Effector memory CD4-positive, alpha-beta T cell (primary cell): Measurements from ENCODE around the gene TULP4.

Experiments
- DNase-seq, 3 donors: peaks; one replicate each; pipeline ENCODE4 v3.0.0-alpha.2; 2020
- H3K27ac ChIP-seq: 2 replicates; pipeline ENCODE4 v1.7.0; 2013; ENCODE audit warnings: mild to moderate bottlenecking, low read length, moderate library complexity; ENCODE audit not compliant: insufficient read depth, poor library complexity, severe bottlenecking
- H3K27me3 ChIP-seq: replicated peaks from 2 replicates; pipeline ENCODE4 v1.7.0; 2013; ENCODE audit warnings: mild to moderate bottlenecking, low read length; ENCODE audit not compliant: insufficient read depth, control insufficient read depth, poor library complexity, severe bottlenecking
- H3K36me3 ChIP-seq: 2 replicates; pipeline ENCODE4 v1.7.0; 2013; ENCODE audit warnings: mild to moderate bottlenecking, low read length, moderate library complexity; ENCODE audit not compliant: control insufficient read depth, insufficient read depth
- H3K4me1 ChIP-seq: 2 replicates; pipeline ENCODE4 v1.7.0; 2013; ENCODE audit warnings: low read length, mild to moderate bottlenecking; ENCODE audit not compliant: control insufficient read depth, insufficient read depth, poor library complexity, severe bottlenecking
- H3K4me3 ChIP-seq: 2 replicates; pipeline ENCODE4 v1.7.0; 2013; ENCODE audit warnings: low read length, low read depth, mild to moderate bottlenecking; ENCODE audit not compliant: insufficient read depth, poor library complexity, severe bottlenecking
- H3K9me3 ChIP-seq: 2 replicates; pipeline ENCODE4 v1.7.0; 2013; ENCODE audit warnings: mild to moderate bottlenecking, low read length, moderate library complexity; ENCODE audit not compliant: control insufficient read depth

The TULP4 gene

DNA sequence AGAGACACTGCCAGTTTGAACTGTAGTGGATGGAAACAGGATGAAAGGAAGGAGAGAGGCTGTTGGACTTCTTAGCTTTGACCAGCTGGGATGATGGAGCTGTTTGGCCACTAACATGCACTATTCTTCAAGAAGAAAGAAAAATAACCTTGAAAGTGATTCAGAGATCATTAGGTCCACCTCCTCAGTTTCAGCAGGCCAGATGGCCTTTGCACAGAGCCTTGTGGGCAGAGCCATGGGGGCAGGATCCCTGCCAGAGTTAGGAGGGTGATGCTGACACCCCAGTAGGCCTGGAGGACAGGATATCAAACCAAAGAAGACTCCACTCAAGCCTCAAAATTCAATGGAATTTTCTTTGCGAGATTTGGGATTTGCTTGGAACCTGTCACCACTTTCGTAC lies 173.2 kb downstream of the TULP4 start:
- H3K36me3 ChIP-seq, result peaks cover 14% of the 10 kb centered on the region
- H3K9me3 ChIP-seq, result no peaks in the 10 kb centered on the region
- DNase-seq, result no peak
- H3K27me3 ChIP-seq, result no peaks in the 10 kb centered on the region
- H3K4me3 ChIP-seq, result no peak overlapping the region
- H3K4me1 ChIP-seq, result no peaks in the 10 kb centered on the region
- H3K27ac ChIP-seq, result no peak overlapping the region

DNA sequence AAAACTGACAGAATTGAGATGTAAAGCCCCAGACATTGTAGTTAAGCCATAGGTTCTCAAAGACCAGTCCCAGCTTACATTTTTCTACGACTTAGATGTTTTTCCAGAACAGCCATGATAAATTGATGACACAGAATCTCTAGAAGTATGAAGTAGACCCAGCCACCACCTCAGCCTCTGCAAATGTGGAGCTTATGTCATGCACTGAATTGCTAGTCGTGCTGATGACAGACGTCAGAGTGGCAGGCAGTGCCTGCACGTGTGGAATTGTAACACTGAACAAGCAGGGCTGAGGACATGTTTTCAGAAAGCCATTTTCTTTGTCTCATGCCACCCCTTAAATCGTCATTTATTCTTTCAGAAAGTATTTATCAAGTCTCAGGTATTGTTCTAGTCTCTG lies 175.2 kb downstream of the TULP4 start:
- Histone ChIP-seq H3K27ac (no peak overlapping the region), H3K36me3 (no peaks in the 10 kb centered on the region)
- DNase-seq, result no peak

GRCh38 chr6:158488065-158488464 lies 175.8 kb downstream of the TULP4 start:
- H3K27ac ChIP-seq, result no peak overlapping the region
- H3K4me3 ChIP-seq, result no peak overlapping the region
- no peaks in the 10 kb centered on the region for H3K27me3 ChIP-seq
- DNase-seq, result no peak
- H3K4me1 ChIP-seq, result no peaks in the 10 kb centered on the region
- no peaks in the 10 kb centered on the region for H3K9me3 ChIP-seq
- no peaks in the 10 kb centered on the region for H3K36me3 ChIP-seq

More for the DNA sequence above, 175.2 kb downstream of the TULP4 start:
- H3K27me3 ChIP-seq, result no peaks in the 10 kb centered on the region
- H3K4me1 ChIP-seq, result no peaks in the 10 kb centered on the region
- no peaks in the 10 kb centered on the region for H3K9me3 ChIP-seq
- H3K4me3 ChIP-seq, result no peak overlapping the region

DNA sequence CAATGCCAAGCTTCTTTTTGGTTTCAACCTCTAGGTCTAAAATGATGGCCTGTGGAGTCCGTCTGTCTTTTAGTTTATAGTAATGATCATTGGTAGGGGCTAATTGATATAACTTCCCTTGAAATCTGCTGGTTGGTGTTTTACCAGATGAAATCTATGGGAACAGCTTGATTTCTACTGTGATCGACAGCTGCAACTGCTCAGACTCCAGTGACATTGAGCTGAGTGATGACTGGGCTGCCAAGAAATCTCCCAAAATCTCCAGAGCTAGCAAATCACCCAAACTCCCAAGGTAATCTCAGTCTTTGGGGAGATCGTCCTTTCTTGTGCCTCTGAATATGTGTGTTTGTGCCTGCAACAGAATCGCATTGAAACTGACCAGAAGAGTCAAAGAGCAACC lies 177.2 kb downstream of the TULP4 start:
- no peaks in the 10 kb centered on the region for H3K36me3 ChIP-seq
- no peak for DNase-seq
- no peaks in the 10 kb centered on the region for H3K4me1 ChIP-seq
- H3K9me3 ChIP-seq, result no peaks in the 10 kb centered on the region
- no peak overlapping the region for H3K4me3 ChIP-seq
- no peak overlapping the region for H3K27ac ChIP-seq
- no peaks in the 10 kb centered on the region for H3K27me3 ChIP-seq

- no peak for DNase-seq
- H3K4me1 ChIP-seq, result no peaks in the 10 kb centered on the region
- no peaks in the 10 kb centered on the region for H3K36me3 ChIP-seq
Measured at GRCh38 chr6:158492881-158493280, 180.6 kb downstream of the TULP4 start.

DNA sequence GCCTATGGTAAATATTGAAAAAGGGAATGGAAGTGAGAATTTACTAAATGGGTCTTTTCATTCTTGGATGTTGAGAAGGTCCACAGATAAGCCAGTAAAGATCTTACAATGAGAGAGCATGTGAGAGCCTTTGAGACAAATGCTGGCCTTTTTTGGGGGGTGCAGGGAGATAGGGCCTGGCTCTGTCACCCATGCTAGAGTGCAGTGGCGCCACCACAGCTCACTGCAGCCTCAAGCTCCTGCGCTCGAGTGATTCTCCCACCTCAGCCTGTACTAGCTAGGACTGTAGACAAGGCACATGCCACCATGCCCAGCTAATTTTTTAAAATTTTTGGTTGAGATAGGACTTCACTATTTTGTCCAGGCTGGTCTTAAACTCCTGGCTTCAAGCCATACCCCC lies 184.4 kb downstream of the TULP4 start:
- no peak for DNase-seq
- Histone ChIP-seq H3K36me3 (peaks cover 6% of the 10 kb centered on the region), H3K27ac (no peak overlapping the region), H3K4me1 (no peaks in the 10 kb centered on the region), H3K27me3 (no peaks in the 10 kb centered on the region), H3K4me3 (no peak overlapping the region), H3K9me3 (no peaks in the 10 kb centered on the region)

More at GRCh38 chr6:158492881-158493280, 180.6 kb downstream of the TULP4 start:
- Histone ChIP-seq H3K27me3 (no peaks in the 10 kb centered on the region), H3K27ac (no peak overlapping the region), H3K9me3 (no peaks in the 10 kb centered on the region), H3K4me3 (no peak overlapping the region)

- DNase-seq, result no peak
- Histone ChIP-seq H3K27me3 (no peaks in the 10 kb centered on the region), H3K9me3 (no peaks in the 10 kb centered on the region), H3K4me1 (no peaks in the 10 kb centered on the region), H3K4me3 (no peak overlapping the region), H3K27ac (no peak overlapping the region), H3K36me3 (peaks cover 6% of the 10 kb centered on the region)
Measured at GRCh38 chr6:158497620-158498019, 185.4 kb downstream of the TULP4 start.

DNA sequence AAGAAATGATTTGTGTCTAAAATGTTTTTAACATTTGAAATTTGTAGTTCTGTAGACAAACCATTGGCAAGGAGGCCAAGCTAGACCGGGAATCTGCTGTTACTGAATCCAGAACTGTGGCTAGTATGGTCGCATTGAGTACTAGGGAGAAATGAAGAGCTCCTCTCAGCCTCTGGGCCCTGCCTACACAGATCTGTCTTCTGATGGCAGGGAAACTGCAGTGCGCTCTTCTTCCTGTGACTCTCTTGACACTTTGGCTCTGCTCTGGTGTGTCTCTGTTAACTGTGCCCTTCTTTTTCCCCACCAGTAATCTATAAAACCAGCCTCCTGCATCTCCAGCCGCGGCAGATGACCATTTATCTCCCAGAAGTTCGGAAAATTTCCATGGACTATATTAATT lies 186.1 kb downstream of the TULP4 start:
- no peak overlapping the region for H3K27ac ChIP-seq
- no peaks in the 10 kb centered on the region for H3K27me3 ChIP-seq
- DNase-seq, result no peak
- H3K4me3 ChIP-seq, result no peak overlapping the region
- no peaks in the 10 kb centered on the region for H3K4me1 ChIP-seq
- H3K36me3 ChIP-seq, result peaks cover 6% of the 10 kb centered on the region
- H3K9me3 ChIP-seq, result no peaks in the 10 kb centered on the region

GRCh38 chr6:158499601-158500000 lies 187.3 kb downstream of the TULP4 start:
- Histone ChIP-seq H3K27me3 (no peaks in the 10 kb centered on the region), H3K9me3 (no peaks in the 10 kb centered on the region), H3K4me1 (no peaks in the 10 kb centered on the region), H3K27ac (no peak overlapping the region), H3K4me3 (no peak overlapping the region), H3K36me3 (peaks cover 6% of the 10 kb centered on the region)
- DNase-seq, result no peak

GRCh38 chr6:158500016-158500735 lies 187.9 kb downstream of the TULP4 start:
- Histone ChIP-seq H3K4me3 (no peak overlapping the region), H3K27ac (no peak overlapping the region), H3K4me1 (no peaks in the 10 kb centered on the region), H3K9me3 (no peaks in the 10 kb centered on the region), H3K27me3 (no peaks in the 10 kb centered on the region), H3K36me3 (peaks cover 6% of the 10 kb centered on the region)
- no peak for DNase-seq
